Keratinocyte (primary cell): ENCODE measurements around the gene OPALIN. TPM values are rescaled to one million over a fixed set of nuclear protein-coding genes. Genes with fewer than 3 reads are reported as not detected.

Experiments
- DNase-seq: peaks from one replicate; pipeline ENCODE4 v3.0.0-alpha.2; 2011; ENCODE audit warnings: low read depth, missing footprints, low spot score
- FAIRE-seq: peaks from 2 replicates; lab custom pipeline; 2011; peaks lifted over from hg19 to GRCh38; lab: Jason Lieb, UNC
- H2AFZ ChIP-seq: 2 replicates; pipeline ENCODE4 v1.6.0; 2012; ENCODE audit warnings: low read length, control low read depth, inconsistent platforms; ENCODE audit not compliant: control insufficient read depth
- H3K27ac ChIP-seq: 2 replicates; pipeline ENCODE4 v1.5.1; 2011; ENCODE audit warnings: low read length; ENCODE audit not compliant: control insufficient read depth, insufficient read depth
- H3K27me3 ChIP-seq: 3 replicates; pipeline ENCODE4 v1.6.0; 2011; ENCODE audit warnings: low read length; ENCODE audit not compliant: control insufficient read depth, insufficient read depth; ENCODE audit errors: extremely low read depth
- H3K36me3 ChIP-seq, 2 experiments: 2 replicates in 1 of 2; 3 replicates in 1 of 2; pipeline ENCODE4 v1.5.1; 2011; ENCODE audit warnings: low read length in 2 of 2, mild to moderate bottlenecking in 1 of 2; ENCODE audit not compliant: control insufficient read depth in 2 of 2, insufficient read depth in 2 of 2; ENCODE audit errors: extremely low read depth in 1 of 2
- H3K4me1 ChIP-seq: 3 replicates; pipeline ENCODE4 v1.5.1; 2011; ENCODE audit warnings: low read length; ENCODE audit not compliant: control insufficient read depth, insufficient read depth; ENCODE audit errors: extremely low read depth
- H3K4me2 ChIP-seq: 3 replicates; pipeline ENCODE4 v1.6.0; 2011; ENCODE audit warnings: low read depth, low read length; ENCODE audit not compliant: control insufficient read depth, insufficient read depth; ENCODE audit errors: extremely low read depth
- H3K4me3 ChIP-seq, 3 experiments: fragments of 200-600 bp in 1 of 3; sonication (generic) in 1 of 3; 2 replicates in 2 of 3; 3 replicates in 1 of 3; pipeline ENCODE4 v1.5.1; 2011 to 2016; ENCODE audit warnings: low read length in 3 of 3, mild to moderate bottlenecking in 3 of 3, control low read depth in 2 of 3, inconsistent platforms in 1 of 3, low read depth in 1 of 3, mixed read lengths in 1 of 3, mixed run types in 1 of 3, moderate library complexity in 1 of 3; ENCODE audit not compliant: control insufficient read depth in 2 of 3, insufficient read depth in 2 of 3; ENCODE audit errors: extremely low read depth in 1 of 3
- H3K79me2 ChIP-seq: 2 replicates; pipeline ENCODE4 v1.6.0; 2012; ENCODE audit warnings: low read length; ENCODE audit not compliant: control insufficient read depth, insufficient read depth
- H3K9ac ChIP-seq: 3 replicates; pipeline ENCODE4 v1.6.0; 2011; ENCODE audit warnings: low read length; ENCODE audit not compliant: control insufficient read depth, insufficient read depth; ENCODE audit errors: extremely low read depth
- H3K9me1 ChIP-seq: 3 replicates; pipeline ENCODE4 v1.6.0; 2011; ENCODE audit warnings: low read length; ENCODE audit not compliant: control insufficient read depth, insufficient read depth; ENCODE audit errors: extremely low read depth
- H3K9me3 ChIP-seq: 2 replicates; pipeline ENCODE4 v1.5.1; 2012; ENCODE audit warnings: low read depth, low read length; ENCODE audit not compliant: control insufficient read depth
- H4K20me1 ChIP-seq: 3 replicates; pipeline ENCODE4 v1.6.0; 2011; ENCODE audit warnings: low read length; ENCODE audit not compliant: control insufficient read depth, insufficient read depth; ENCODE audit errors: extremely low read depth
- EZH2 ChIP-seq: IDR thresholded peaks from one replicate; pipeline ENCODE4 v1.6.1; 2012; ENCODE audit warnings: inconsistent platforms, mild to moderate bottlenecking, low read length, moderate library complexity
- dilution Hi-C: fragments of 300-500 bp; cut with MboI; formaldehyde crosslinking; loops from one replicate; pipeline ENCODE4 v1.7.0; 2020; ENCODE audit warnings: low sequenced_read_pairs; ENCODE audit not compliant: extremely low pct_ligation_motif_present
- polyA plus RNA-seq, 5 experiments: library from polyadenylated mRNA; depleted of rRNA in 3 of 5; stranded (reverse) in 3 of 5; stranded (forward) in 1 of 5; unstranded in 1 of 5; fragments of >200 nt; gene quantifications; 1 replicate in 1 of 5; 2 replicates in 3 of 5; 3 replicates in 1 of 5; pipeline versions ENCODE4 v1.2.1 to v1.2.3, GENCODE V29; 2011 to 2012; ENCODE audit warnings: missing spikeins in 2 of 5, low read depth in 1 of 5, low replicate concordance in 1 of 5
- TF ChIP-seq, protein P1 (sequence below), 3 experiments: IDR thresholded peaks in 1 of 3; conservative IDR thresholded peaks in 1 of 3; optimal IDR thresholded peaks in 1 of 3; 2 replicates in 2 of 3; 3 replicates in 1 of 3; pipeline versions ENCODE3 to v1.5.1; 2011; ENCODE audit warnings: low read length in 3 of 3, mild to moderate bottlenecking in 3 of 3, moderate library complexity in 2 of 3, control low read depth in 1 of 3, inconsistent platforms in 1 of 3; ENCODE audit not compliant: insufficient read depth in 2 of 3; ENCODE audit errors: extremely low read depth in 1 of 3

OPALIN gene
- polyA plus RNA-seq, 1 donor (not counting 4 experiments of a cell fraction or from before 2014, with no cell fraction given): not detected

DNA sequence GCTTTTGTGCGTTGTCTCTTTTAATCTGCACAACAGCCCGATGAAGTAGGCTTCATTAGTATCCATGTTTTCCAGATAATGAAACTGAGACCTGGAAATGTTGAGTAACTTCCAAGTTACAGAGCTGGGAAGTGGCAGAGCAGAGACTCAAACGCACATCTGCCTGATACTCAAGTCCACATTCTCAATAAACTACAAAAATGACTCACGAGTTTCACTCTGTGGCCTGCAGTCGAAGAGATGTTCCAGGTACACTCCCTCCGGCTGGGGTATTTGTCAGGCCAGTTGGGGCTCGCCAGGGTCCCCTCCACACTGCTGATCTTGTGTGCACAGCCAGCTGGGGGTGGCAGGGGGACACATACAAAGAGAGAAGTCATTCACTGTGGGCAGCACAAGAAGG is 17.7 kb upstream of the OPALIN start:
- Histone ChIP-seq H3K9ac (no peak overlapping the region), H3K36me3 (no peaks in the 10 kb centered on the region), H3K4me2 (peak overlapping the region; percentile 5), H3K79me2 (no peaks in the 10 kb centered on the region), H3K4me3 (no peak overlapping the region), H3K9me3 (no peaks in the 10 kb centered on the region), H3K9me1 (no peaks in the 10 kb centered on the region), H2AFZ (no peak overlapping the region), H3K27me3 (peaks cover 9% of the 10 kb centered on the region), H4K20me1 (no peaks in the 10 kb centered on the region), H3K27ac (no peak overlapping the region), H3K4me1 (peaks cover 7% of the 10 kb centered on the region)
- FAIRE-seq (peak; percentile 13), DNase-seq (no peak)
- TF ChIP-seq, protein P1, sequence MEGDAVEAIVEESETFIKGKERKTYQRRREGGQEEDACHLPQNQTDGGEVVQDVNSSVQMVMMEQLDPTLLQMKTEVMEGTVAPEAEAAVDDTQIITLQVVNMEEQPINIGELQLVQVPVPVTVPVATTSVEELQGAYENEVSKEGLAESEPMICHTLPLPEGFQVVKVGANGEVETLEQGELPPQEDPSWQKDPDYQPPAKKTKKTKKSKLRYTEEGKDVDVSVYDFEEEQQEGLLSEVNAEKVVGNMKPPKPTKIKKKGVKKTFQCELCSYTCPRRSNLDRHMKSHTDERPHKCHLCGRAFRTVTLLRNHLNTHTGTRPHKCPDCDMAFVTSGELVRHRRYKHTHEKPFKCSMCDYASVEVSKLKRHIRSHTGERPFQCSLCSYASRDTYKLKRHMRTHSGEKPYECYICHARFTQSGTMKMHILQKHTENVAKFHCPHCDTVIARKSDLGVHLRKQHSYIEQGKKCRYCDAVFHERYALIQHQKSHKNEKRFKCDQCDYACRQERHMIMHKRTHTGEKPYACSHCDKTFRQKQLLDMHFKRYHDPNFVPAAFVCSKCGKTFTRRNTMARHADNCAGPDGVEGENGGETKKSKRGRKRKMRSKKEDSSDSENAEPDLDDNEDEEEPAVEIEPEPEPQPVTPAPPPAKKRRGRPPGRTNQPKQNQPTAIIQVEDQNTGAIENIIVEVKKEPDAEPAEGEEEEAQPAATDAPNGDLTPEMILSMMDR (optimal IDR thresholded peaks at IDR 0.05 in 1 of 3, IDR thresholded peaks at IDR 0.05 in 1 of 3, conservative IDR thresholded peaks at IDR 0.05 in 1 of 3; ENCODE audit: extremely low read depth in 1 of 3, insufficient read depth in 2 of 3, low read length in 3 of 3): no peak
- no peak for TF ChIP-seq EZH2
- dilution Hi-C loops: no loop called here

DNA sequence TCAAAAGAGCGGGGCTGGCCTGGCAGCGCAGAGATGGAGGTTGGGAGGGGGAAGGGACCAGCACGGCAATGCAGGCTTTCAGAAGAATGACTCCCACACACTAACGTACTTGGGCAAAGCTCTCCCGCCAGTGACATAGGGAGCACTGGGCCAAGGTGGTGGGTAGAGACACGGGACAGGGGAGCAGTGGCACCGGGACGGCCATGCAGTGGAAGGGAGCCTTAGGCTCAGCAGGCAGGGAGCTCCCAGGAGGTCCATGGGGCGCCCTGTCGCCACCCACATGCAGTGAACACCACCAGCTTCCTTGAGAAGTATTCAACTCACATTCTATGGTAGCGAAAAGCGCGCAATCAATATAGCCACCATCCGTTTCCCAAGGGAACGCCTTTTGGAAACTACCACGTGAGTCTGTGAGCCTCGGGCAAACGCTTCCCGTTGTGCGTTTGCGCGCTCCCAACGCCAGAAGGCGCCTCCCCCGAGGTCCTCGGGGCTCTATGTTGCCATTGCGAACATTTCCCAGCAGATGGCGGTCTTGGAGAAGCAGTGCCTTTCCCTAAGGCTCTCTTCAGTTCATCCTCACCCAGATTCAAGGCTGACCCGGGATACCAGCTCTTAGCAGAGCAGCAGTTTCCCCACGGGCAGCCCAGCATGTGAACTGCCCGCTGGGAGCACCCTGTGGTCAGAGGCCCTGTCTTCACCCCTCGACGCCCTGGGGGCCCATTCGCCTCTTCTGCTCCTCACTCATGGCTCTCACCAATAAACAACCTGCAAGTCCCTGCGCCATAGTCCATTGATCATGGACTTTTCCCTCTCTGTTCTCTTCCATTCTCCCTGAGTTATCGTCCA is 16.4 kb upstream of the OPALIN start:
- peak overlapping the region; percentile 93 for H3K4me2 ChIP-seq
- H2AFZ ChIP-seq: peak overlapping the region; percentile 98
- peak overlapping the region; percentile 36 to 74 (median 52) for H3K4me3 ChIP-seq
- H3K36me3 ChIP-seq: no peaks in the 10 kb centered on the region
- peaks cover 9% of the 10 kb centered on the region for H3K4me1 ChIP-seq
- TF ChIP-seq EZH2: no peak
- TF ChIP-seq, protein P1 (optimal IDR thresholded peaks at IDR 0.05 in 1 of 3, IDR thresholded peaks at IDR 0.05 in 1 of 3, conservative IDR thresholded peaks at IDR 0.05 in 1 of 3; ENCODE audit: extremely low read depth in 1 of 3, insufficient read depth in 2 of 3, low read length in 3 of 3): peak; percentile 91 to 100 (median 98)
- DNase-seq (no peak), FAIRE-seq (peak; percentile 97)
- H3K9me3 ChIP-seq: no peaks in the 10 kb centered on the region
- H3K9me1 ChIP-seq: no peaks in the 10 kb centered on the region
- dilution Hi-C loops: no loop called here
- peaks cover 9% of the 10 kb centered on the region for H3K27me3 ChIP-seq
- no peaks in the 10 kb centered on the region for H4K20me1 ChIP-seq
- H3K27ac ChIP-seq: no peak overlapping the region
- peak overlapping the region; percentile 37 for H3K9ac ChIP-seq
- no peaks in the 10 kb centered on the region for H3K79me2 ChIP-seq
